WI38 (cell line): Measurements from ENCODE around the gene MRGPRD.

ENCODE experiments used
- H3K4me3 ChIP-seq: 2 replicates; pipeline ENCODE4 v1.5.1; 2011; ENCODE audit warnings: low read depth, mild to moderate bottlenecking, control low read depth, low read length
- CTCF ChIP-seq: IDR thresholded peaks from 2 replicates; pipeline ENCODE4 v1.5.1; 2012; ENCODE audit warnings: low read depth, mild to moderate bottlenecking, control low read depth, low read length

MRGPRD gene

GRCh38 chr11:68948935-68949334 is 31.9 kb downstream of the MRGPRD start:
- H3K4me3 ChIP-seq: no peak overlapping the region
- no peak for TF ChIP-seq CTCF

- no peak overlapping the region for H3K4me3 ChIP-seq
- TF ChIP-seq CTCF: no peak
Observed at GRCh38 chr11:68948496-68948895, 32.3 kb downstream of the MRGPRD start.

GRCh38 chr11:68947151-68947550 is 33.6 kb downstream of the MRGPRD start:
- no peak overlapping the region for H3K4me3 ChIP-seq
- no peak for TF ChIP-seq CTCF

GRCh38 chr11:68946416-68947090 is 34.2 kb downstream of the MRGPRD start:
- TF ChIP-seq CTCF: no peak

GRCh38 chr11:68942751-68943271 is 38.0 kb downstream of the MRGPRD start:
- H3K4me3 ChIP-seq: no peak overlapping the region
- TF ChIP-seq CTCF: no peak

More at GRCh38 chr11:68946416-68947090, 34.2 kb downstream of the MRGPRD start:
- no peak overlapping the region for H3K4me3 ChIP-seq

GRCh38 chr11:68942095-68942620 is 38.6 kb downstream of the MRGPRD start:
- no peak overlapping the region for H3K4me3 ChIP-seq
- no peak for TF ChIP-seq CTCF

GRCh38 chr11:68941324-68942094 is 39.3 kb downstream of the MRGPRD start:
- no peak for TF ChIP-seq CTCF
- no peak overlapping the region for H3K4me3 ChIP-seq
